Upper lobe of left lung (tissue), 6 donors: Measurements from ENCODE around the gene KCNK3. TPM values are rescaled to one million over a fixed set of nuclear protein-coding genes. Genes with fewer than 3 reads are reported as not detected.

ENCODE experiments used
- ATAC-seq, 2 donors: fragments of 200-7000 bp; cut with Tn5 transposase; one replicate each; pipeline ENCODE4 v1.9.1; 2022; ENCODE audit warnings: mild to moderate bottlenecking in 2 of 2, moderate library complexity in 2 of 2; ENCODE audit not compliant: low FRiP score in 2 of 2
- DNase-seq, 2 donors: peaks; one replicate each; pipeline ENCODE4 v3.0.0-alpha.2; 2019 to 2020
- H3K27ac ChIP-seq, 4 donors: fragments of 200-600 bp; sonication (generic); one replicate each; pipeline ENCODE4 v1.5.1; 2016 to 2019
- H3K27me3 ChIP-seq, 4 donors: fragments of 200-600 bp; sonication (generic); one replicate each; pipeline ENCODE4 v1.5.1; 2017 to 2019
- H3K36me3 ChIP-seq, 4 donors: fragments of 200-600 bp; sonication (generic); one replicate each; pipeline ENCODE4 v1.5.1; 2016 to 2019
- H3K4me1 ChIP-seq, 4 donors: fragments of 200-600 bp; sonication (generic); one replicate each; pipeline ENCODE4 v1.5.1; 2018 to 2019
- H3K4me3 ChIP-seq, 4 donors: fragments of 200-600 bp; sonication (generic); one replicate each; pipeline ENCODE4 v1.5.1; 2017 to 2019; ENCODE audit warnings: mild to moderate bottlenecking in 2 of 4, moderate library complexity in 1 of 4
- H3K9me3 ChIP-seq, 4 donors: fragments of 200-600 bp; sonication (generic); one replicate each; pipeline ENCODE4 v1.5.1; 2018 to 2019
- CTCF ChIP-seq, 6 experiments: fragments of 450-650 bp in 4 of 6; fragments of 200-600 bp in 2 of 6; sonication (generic) in 2 of 6; IDR thresholded peaks; one replicate each; pipeline ENCODE4 v1.5.1; 2016 to 2019; ENCODE audit warnings: antibody characterized with exemption in 6 of 6
- EP300 ChIP-seq, 4 donors: sonication (generic); formaldehyde crosslinking; IDR thresholded peaks; one replicate each; pipeline ENCODE4 v1.5.1; 2017; ENCODE audit warnings: antibody characterized with exemption in 4 of 4, control low read depth in 2 of 4
- POLR2A ChIP-seq, 4 donors: fragments of 450-650 bp; IDR thresholded peaks; one replicate each; pipeline ENCODE4 v1.5.1; 2016 to 2017; ENCODE audit warnings: antibody characterized with exemption in 4 of 4, mild to moderate bottlenecking in 2 of 4
- POLR2AphosphoS5 ChIP-seq, 2 donors: sonication (generic); formaldehyde crosslinking; IDR thresholded peaks; one replicate each; pipeline ENCODE4 v1.5.1; 2017; ENCODE audit warnings: antibody characterized with exemption in 2 of 2
- WGBS, 2 donors: methylation state at CpG; one replicate each; pipeline ENCODE4 v1.1.5; 2017 to 2018; 5-methylcytosine and 5-hydroxymethylcytosine counted together
- total RNA-seq, 6 donors: library from RNA; depleted of rRNA in 4 of 6; stranded (reverse); fragments of >200 nt in 4 of 6; gene quantifications; one replicate each; pipeline versions ENCODE4 v1.1.0 to v1.2.1, GENCODE V29; 2016 to 2021
- donor health status: DM: no; HTN: no; CAD: no; lungs with moderate emphysema.
- donor health status: DM: no; HTN: yes; CAD: no; lungs with severe emphysema.

KCNK3 gene
- total RNA-seq, 6 donors from 2014 or later = 3.0 to 36.1 (median 17.5) TPM

GRCh38 chr2:26650713-26651469 lies 41.6 kb upstream of the KCNK3 start:
- Histone ChIP-seq H3K27me3 (no peaks in the 10 kb centered on the region), H3K9me3 (no peaks in the 10 kb centered on the region), H3K4me3 (no peak overlapping the region), H3K36me3 (no peaks in the 10 kb centered on the region), H3K4me1 (peaks cover 8 to 13% (median 9%) of the 10 kb centered on the region in 4 donors), H3K27ac (peak overlapping the region; percentile 1 to 70 (median 20))
- DNase-seq (no peak), ATAC-seq (no peak)
- WGBS, 2 donors = 70 to 77% methylated on average over 12 of the region's 12 CpGs
- TF ChIP-seq CTCF (IDR thresholded peaks at IDR 0.05) = no peak
- TF ChIP-seq EP300 (IDR thresholded peaks at IDR 0.05) = no peak
- no peak for TF ChIP-seq POLR2A (IDR thresholded peaks at IDR 0.05)
- TF ChIP-seq POLR2AphosphoS5 (IDR thresholded peaks at IDR 0.05) = no peak

- no peaks in the 10 kb centered on the region for H3K36me3 ChIP-seq
- peaks cover 8 to 13% (median 9%) of the 10 kb centered on the region in 4 donors for H3K4me1 ChIP-seq
- H3K27me3 ChIP-seq = no peaks in the 10 kb centered on the region
- no peak for DNase-seq
- no peaks in the 10 kb centered on the region for H3K9me3 ChIP-seq
- 83 to 91% methylated on average over 7 of the region's 7 CpGs for WGBS, 2 donors
- no peak for ATAC-seq
- peak overlapping the region; percentile 1 to 70 (median 20) for H3K27ac ChIP-seq
- no peak for TF ChIP-seq EP300 (IDR thresholded peaks at IDR 0.05)
- no peak for TF ChIP-seq POLR2AphosphoS5 (IDR thresholded peaks at IDR 0.05)
- no peak for TF ChIP-seq POLR2A (IDR thresholded peaks at IDR 0.05)
- TF ChIP-seq CTCF (IDR thresholded peaks at IDR 0.05) = no peak
- H3K4me3 ChIP-seq = no peak overlapping the region
Measured at GRCh38 chr2:26651470-26651771, 41.1 kb upstream of the KCNK3 start.

GRCh38 chr2:26651799-26652198 lies 40.7 kb upstream of the KCNK3 start:
- Histone ChIP-seq H3K36me3 (no peaks in the 10 kb centered on the region), H3K27me3 (no peaks in the 10 kb centered on the region), H3K27ac (peak overlapping the region; percentile 1 to 70 (median 20)), H3K9me3 (no peaks in the 10 kb centered on the region), H3K4me1 (peaks cover 8 to 13% (median 9%) of the 10 kb centered on the region in 4 donors), H3K4me3 (no peak overlapping the region)
- ATAC-seq (no peak), DNase-seq (no peak)
- TF ChIP-seq POLR2AphosphoS5 (IDR thresholded peaks at IDR 0.05) (no peak), POLR2A (IDR thresholded peaks at IDR 0.05) (no peak), EP300 (IDR thresholded peaks at IDR 0.05) (no peak), CTCF (IDR thresholded peaks at IDR 0.05) (no peak)
- WGBS, 2 donors = 76 to 82% methylated on average over 7 of the region's 7 CpGs

GRCh38 chr2:26652361-26653041 lies 40.0 kb upstream of the KCNK3 start:
- WGBS, 2 donors = 61 to 66% methylated on average over 9 to 12 of the region's 12 CpGs
- TF ChIP-seq CTCF (IDR thresholded peaks at IDR 0.05) (no peak), POLR2A (IDR thresholded peaks at IDR 0.05) (no peak), EP300 (IDR thresholded peaks at IDR 0.05) (peak in 1 of 4 donors; percentile 30), POLR2AphosphoS5 (IDR thresholded peaks at IDR 0.05) (no peak)
- Histone ChIP-seq H3K27ac (peak overlapping the region; percentile 13 to 70 (median 46)), H3K27me3 (no peaks in the 10 kb centered on the region), H3K36me3 (no peaks in the 10 kb centered on the region), H3K9me3 (no peaks in the 10 kb centered on the region), H3K4me3 (no peak overlapping the region), H3K4me1 (peaks cover 8 to 13% (median 9%) of the 10 kb centered on the region in 4 donors)
- ATAC-seq = peak; percentile 13 to 50
- peak in 1 of 2 donors; percentile 25 for DNase-seq
